GM20000 (cell line): ENCODE measurements around the gene AHNAK2.

ENCODE experiments used
- DNase-seq: peaks from one replicate; pipeline ENCODE4 v3.0.0; 2012; ENCODE audit warnings: low spot score
- CTCF ChIP-seq: IDR thresholded peaks from 2 replicates; pipeline ENCODE4 v1.5.1; 2012; ENCODE audit warnings: mild to moderate bottlenecking, control low read depth; ENCODE audit errors: extremely low read depth, missing control alignments

Gene AHNAK2

GRCh38 chr14:104982548-104983230 is 4.5 kb upstream of the AHNAK2 start:
- DNase-seq: no peak

GRCh38 chr14:104981699-104982541 is 3.7 kb upstream of the AHNAK2 start:
- TF ChIP-seq CTCF: no peak
- DNase-seq: no peak

More at GRCh38 chr14:104982548-104983230, 4.5 kb upstream of the AHNAK2 start:
- no peak for TF ChIP-seq CTCF

- no peak for TF ChIP-seq CTCF
- DNase-seq: no peak
These were observed 2.7 kb upstream of the AHNAK2 start for GRCh38 chr14:104980611-104981531.

GRCh38 chr14:104979758-104980610 is 1.8 kb upstream of the AHNAK2 start:
- DNase-seq: no peak
- no peak for TF ChIP-seq CTCF

GRCh38 chr14:104978746-104979691 is 845 bp upstream of the AHNAK2 start:
- TF ChIP-seq CTCF: no peak
- no peak for DNase-seq

GRCh38 chr14:104977008-104977680 is 1.0 kb downstream of the AHNAK2 start:
- TF ChIP-seq CTCF: no peak
- DNase-seq: no peak
